Erythroblast (primary cell): ENCODE data around the gene TCF4.

Source experiments
- GATA1 ChIP-seq: IDR thresholded peaks from 2 replicates; pipeline ENCODE4 v1.6.1; 2011; ENCODE audit warnings: low read depth, mild to moderate bottlenecking, control low read depth, low read length, moderate library complexity
- POLR2A ChIP-seq: IDR thresholded peaks from 2 replicates; pipeline ENCODE4 v1.6.1; 2011; ENCODE audit warnings: mild to moderate bottlenecking, low read length

DNA sequence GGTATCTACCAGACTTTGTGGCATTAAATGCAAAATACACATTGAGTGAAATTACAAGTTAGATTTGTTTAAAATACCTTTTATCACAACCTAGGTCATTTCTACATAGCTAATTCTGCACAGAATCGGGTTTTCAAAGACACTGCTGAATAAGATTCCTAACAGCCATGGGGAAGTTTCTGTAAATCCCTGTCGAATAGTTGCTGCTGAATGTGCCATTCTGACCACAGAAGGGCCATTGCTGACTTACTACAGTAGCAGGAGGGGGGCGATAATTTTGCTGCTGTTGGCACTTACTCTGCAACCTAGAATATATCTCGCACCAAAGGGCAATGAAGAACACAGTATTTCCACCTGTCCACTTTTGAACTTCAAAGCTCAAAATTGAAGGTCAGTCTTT is 232.8 kb downstream of the TCF4 start:
- no peak for TF ChIP-seq POLR2A
- no peak for TF ChIP-seq GATA1
